ENCODE results near the gene PDAP1. TPM values are rescaled to one million over a fixed set of nuclear protein-coding genes. Genes with fewer than 3 reads are reported as not detected.

PDAP1 gene
- total and polyA plus RNA-seq, 7 experiments from 2014 or later, result 38.4 to 104 (median 43.4) TPM

DNA sequence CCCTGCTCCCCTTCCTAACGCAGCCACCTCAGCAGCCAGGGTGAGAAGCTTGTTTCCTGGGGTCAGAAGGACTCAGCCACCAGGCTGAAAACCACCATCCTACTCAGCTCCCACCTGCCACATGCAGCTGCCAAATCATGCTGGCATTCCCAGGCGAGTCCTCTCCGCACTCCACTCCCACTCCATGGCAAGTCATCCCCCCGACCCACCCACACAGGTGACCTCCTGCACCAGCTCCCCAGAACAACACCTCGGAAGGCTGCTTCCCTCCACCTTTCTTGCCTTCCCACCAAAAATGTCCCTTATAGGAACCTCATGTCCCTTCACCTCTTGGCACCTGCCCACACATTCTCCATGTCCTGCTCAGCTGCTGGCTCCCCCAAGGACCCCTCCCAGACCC is 4.6 kb downstream of the PDAP1 start:
- Mint-ChIP-seq H3K27ac (peak overlapping the region in 7 of 9 donors; percentile 43 to 83 (median 75)), H3K4me3 (peak overlapping the region in 1 of 10 donors; percentile 9), H3K36me3 (peaks cover 8 to 28% (median 14%) of the 10 kb centered on the region in 5 donors), H3K4me1 (peaks cover 26 to 49% (median 32%) of the 10 kb centered on the region in 7 donors), H3K9me3 (peaks cover 0 to 5% (median 0%) of the 10 kb centered on the region in 11 donors), H3K27me3 (no peaks in the 10 kb centered on the region)
- Histone ChIP-seq H3K4me1 (ENCODE audit: control insufficient read depth in 2 of 2, insufficient read depth in 2 of 2, low read length in 2 of 2) (peaks cover 18 to 21% of the 10 kb centered on the region in 2 donors), H3K36me3 (ENCODE audit: control insufficient read depth in 2 of 3, insufficient read depth in 3 of 3, low read length in 3 of 3) (peaks cover 0 to 55% (median 14%) of the 10 kb centered on the region in 3 experiments), H3K27me3 (ENCODE audit: control insufficient read depth in 2 of 2, insufficient read depth in 2 of 2, low read length in 2 of 2) (no peaks in the 10 kb centered on the region), H3K27ac (ENCODE audit: low read depth, low read length) (no peak overlapping the region), H3K9me3 (ENCODE audit: control insufficient read depth in 2 of 3, low read length in 3 of 3) (no peaks in the 10 kb centered on the region), H3K4me3 (ENCODE audit: low read length) (no peak overlapping the region)
- intact Hi-C loops (cut with micrococcal nuclease), result loop anchor here in 1 of 2 donors (10.0 kb wide), 1 partner anchor 681 kb away; the partner anchor contains the start of genes COPS6 and ZNF3
- CTCF ChIA-PET, result no interaction called here
- POLR2A ChIA-PET, result interaction anchor here (0.7 to 6.3 kb wide), 6 partner anchors 11 to 28 kb away, joined by 3 to 24 read pairs (median 3); no protein-coding TSS in a partner anchor
- DNase-seq, result no peak
- ATAC-seq, result no peak

DNA sequence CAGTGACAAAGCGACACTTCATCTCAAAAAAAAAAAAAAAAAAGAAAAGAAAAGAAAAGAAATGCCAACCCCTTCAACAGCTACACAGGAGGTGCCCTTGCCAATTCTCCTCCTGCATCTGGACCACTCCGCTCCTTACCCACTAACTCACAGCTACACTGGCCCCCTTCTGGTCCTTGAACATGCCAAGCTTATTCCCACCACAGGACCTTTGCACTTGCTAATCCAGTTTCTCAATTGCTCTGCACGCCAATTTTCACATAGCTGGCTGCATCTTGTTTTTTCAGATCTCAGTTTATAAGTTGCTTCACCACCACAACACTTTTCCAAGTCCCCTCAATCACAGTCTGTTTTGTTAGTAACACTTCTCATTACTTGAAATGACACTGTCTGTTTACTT is 5.5 kb downstream of the PDAP1 start:
- H3K27me3 Mint-ChIP-seq, result no peaks in the 10 kb centered on the region
- ATAC-seq (no peak), DNase-seq (no peak)
- CTCF ChIA-PET, result no interaction called here
- peak overlapping the region in 7 of 9 donors; percentile 6 to 84 (median 53) for H3K27ac Mint-ChIP-seq
- Histone ChIP-seq H3K4me3 (ENCODE audit: low read length) (no peak overlapping the region), H3K27ac (ENCODE audit: low read depth, low read length) (no peak overlapping the region), H3K36me3 (ENCODE audit: control insufficient read depth in 2 of 3, insufficient read depth in 3 of 3, low read length in 3 of 3) (peaks cover 0 to 64% (median 14%) of the 10 kb centered on the region in 3 experiments), H3K4me1 (ENCODE audit: control insufficient read depth in 2 of 2, insufficient read depth in 2 of 2, low read length in 2 of 2) (peaks cover 16 to 20% of the 10 kb centered on the region in 2 donors), H3K9me3 (ENCODE audit: control insufficient read depth in 2 of 3, low read length in 3 of 3) (no peaks in the 10 kb centered on the region), H3K27me3 (ENCODE audit: control insufficient read depth in 2 of 2, insufficient read depth in 2 of 2, low read length in 2 of 2) (no peaks in the 10 kb centered on the region)
- peaks cover 0 to 4% (median 0%) of the 10 kb centered on the region in 11 donors for H3K9me3 Mint-ChIP-seq
- intact Hi-C loops (cut with micrococcal nuclease), result loop anchor here in 1 of 2 donors (10.0 kb wide), 1 partner anchor 682 kb away; the partner anchor contains the start of genes COPS6 and ZNF3
- peaks cover 8 to 30% (median 17%) of the 10 kb centered on the region in 5 donors for H3K36me3 Mint-ChIP-seq
- POLR2A ChIA-PET, result interaction anchor here (1.0 to 6.3 kb wide), 4 partner anchors 10 to 27 kb away, joined by 3 to 24 read pairs (median 3); no protein-coding TSS in a partner anchor
- peaks cover 28 to 48% (median 35%) of the 10 kb centered on the region in 7 donors for H3K4me1 Mint-ChIP-seq
- no peak overlapping the region for H3K4me3 Mint-ChIP-seq

DNA sequence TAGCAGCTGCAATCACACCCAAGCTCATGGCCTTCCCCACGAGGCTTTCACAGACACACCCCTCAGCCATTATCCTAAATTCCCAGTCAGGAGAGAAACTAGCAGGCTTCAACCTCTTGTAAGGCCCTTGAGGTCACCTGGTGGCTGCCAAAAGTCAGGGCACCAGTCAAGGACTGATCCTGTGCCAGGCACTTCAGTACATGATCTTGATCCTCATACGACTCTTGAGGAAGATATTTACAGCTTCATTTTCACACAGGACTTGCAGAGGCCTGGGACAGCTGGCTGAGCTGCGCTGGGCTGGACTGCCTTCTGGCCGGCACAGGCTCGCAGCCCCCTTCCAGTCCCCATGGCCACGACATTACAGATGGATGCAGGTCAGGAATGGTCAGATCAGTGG is 8.8 kb downstream of the PDAP1 start:
- H3K4me3 Mint-ChIP-seq, result no peak overlapping the region
- POLR2A ChIA-PET, result interaction anchor here (0.7 to 3.0 kb wide), 4 partner anchors 8 to 108 kb away, joined by 3 to 22 read pairs (median 4); partner anchors contain the start of genes BUD31 and PDAP1
- peaks cover 0 to 5% (median 0%) of the 10 kb centered on the region in 11 donors for H3K9me3 Mint-ChIP-seq
- no peak for ATAC-seq
- intact Hi-C loops (cut with micrococcal nuclease), result no loop called here
- peak overlapping the region; percentile 6 for H3K27ac ChIP-seq (ENCODE audit: low read depth, low read length)
- no peak overlapping the region for H3K4me3 ChIP-seq (ENCODE audit: low read length)
- H3K27ac Mint-ChIP-seq, result peak overlapping the region in 7 of 9 donors; percentile 6 to 84 (median 58)
- peaks cover 0 to 93% (median 28%) of the 10 kb centered on the region in 3 experiments for H3K36me3 ChIP-seq (ENCODE audit: control insufficient read depth in 2 of 3, insufficient read depth in 3 of 3, low read length in 3 of 3)
- no peaks in the 10 kb centered on the region for H3K27me3 ChIP-seq (ENCODE audit: control insufficient read depth in 2 of 2, insufficient read depth in 2 of 2, low read length in 2 of 2)
- H3K4me1 ChIP-seq (ENCODE audit: control insufficient read depth in 2 of 2, insufficient read depth in 2 of 2, low read length in 2 of 2), result no peaks in the 10 kb centered on the region
- H3K27me3 Mint-ChIP-seq, result no peaks in the 10 kb centered on the region
- CTCF ChIA-PET, result interaction anchor here (0.7 kb wide), 1 partner anchor 34 kb away, joined by 3 read pairs; no protein-coding TSS in a partner anchor
- no peaks in the 10 kb centered on the region for H3K9me3 ChIP-seq (ENCODE audit: control insufficient read depth in 2 of 3, low read length in 3 of 3)
- DNase-seq, result no peak
- H3K36me3 Mint-ChIP-seq, result peaks cover 8 to 32% (median 20%) of the 10 kb centered on the region in 5 donors
- H3K4me1 Mint-ChIP-seq, result peaks cover 12 to 30% (median 24%) of the 10 kb centered on the region in 7 donors

DNA sequence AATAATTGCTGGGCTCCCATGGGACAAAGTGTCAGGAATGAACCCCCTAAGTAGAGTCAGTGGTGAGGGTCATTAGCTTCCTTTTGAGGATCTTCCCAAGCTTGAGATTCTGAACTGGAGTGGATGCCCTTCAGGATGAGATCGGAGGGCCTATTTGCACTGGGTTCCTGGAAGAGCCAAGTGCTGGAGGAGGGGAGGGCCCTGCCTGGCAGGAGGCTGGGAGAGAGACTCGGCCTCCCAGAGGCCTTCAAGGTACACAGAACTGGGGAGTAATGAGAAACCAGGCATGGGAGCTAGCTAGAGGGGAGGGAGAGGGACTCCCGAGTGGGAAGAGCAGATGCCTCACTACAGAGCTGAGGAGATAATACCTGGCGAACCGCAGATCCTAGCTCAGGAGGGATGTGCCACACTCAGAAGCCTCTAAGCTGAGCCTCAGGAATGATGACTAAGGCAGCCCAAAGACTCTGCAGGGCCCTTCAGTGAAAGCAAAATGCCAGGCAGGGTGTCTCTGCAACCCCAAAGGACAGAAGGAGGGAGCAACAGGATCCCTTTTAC is 9.4 kb downstream of the PDAP1 start:
- ChIA-PET POLR2A (interaction anchor here (0.6 to 3.0 kb wide), 6 partner anchors 9 to 109 kb away, joined by 3 to 22 read pairs (median 4); partner anchors contain the start of genes BUD31 and PDAP1), CTCF (interaction anchor here (0.7 kb wide), 1 partner anchor 33 kb away, joined by 3 read pairs; no protein-coding TSS in a partner anchor)
- H3K9me3 ChIP-seq (ENCODE audit: control insufficient read depth in 2 of 3, low read length in 3 of 3), result no peaks in the 10 kb centered on the region
- Mint-ChIP-seq H3K4me1 (peaks cover 9 to 27% (median 21%) of the 10 kb centered on the region in 7 donors), H3K4me3 (no peak overlapping the region), H3K9me3 (peaks cover 0 to 5% (median 0%) of the 10 kb centered on the region in 11 donors), H3K36me3 (peaks cover 8 to 25% (median 20%) of the 10 kb centered on the region in 5 donors), H3K27me3 (no peaks in the 10 kb centered on the region), H3K27ac (peak overlapping the region in 8 of 9 donors; percentile 67 to 81 (median 74))
- intact Hi-C loops (cut with micrococcal nuclease), result no loop called here
- H3K27ac ChIP-seq (ENCODE audit: low read depth, low read length), result peak overlapping the region; percentile 6
- ATAC-seq (no peak), DNase-seq (no peak)
- no peak overlapping the region for H3K4me3 ChIP-seq (ENCODE audit: low read length)
- H3K4me1 ChIP-seq (ENCODE audit: control insufficient read depth in 2 of 2, insufficient read depth in 2 of 2, low read length in 2 of 2), result peaks cover 0 to 1% of the 10 kb centered on the region in 2 donors
- H3K27me3 ChIP-seq (ENCODE audit: control insufficient read depth in 2 of 2, insufficient read depth in 2 of 2, low read length in 2 of 2), result no peaks in the 10 kb centered on the region
- H3K36me3 ChIP-seq (ENCODE audit: control insufficient read depth in 2 of 3, insufficient read depth in 3 of 3, low read length in 3 of 3), result peaks cover 0 to 92% (median 34%) of the 10 kb centered on the region in 3 experiments

DNA sequence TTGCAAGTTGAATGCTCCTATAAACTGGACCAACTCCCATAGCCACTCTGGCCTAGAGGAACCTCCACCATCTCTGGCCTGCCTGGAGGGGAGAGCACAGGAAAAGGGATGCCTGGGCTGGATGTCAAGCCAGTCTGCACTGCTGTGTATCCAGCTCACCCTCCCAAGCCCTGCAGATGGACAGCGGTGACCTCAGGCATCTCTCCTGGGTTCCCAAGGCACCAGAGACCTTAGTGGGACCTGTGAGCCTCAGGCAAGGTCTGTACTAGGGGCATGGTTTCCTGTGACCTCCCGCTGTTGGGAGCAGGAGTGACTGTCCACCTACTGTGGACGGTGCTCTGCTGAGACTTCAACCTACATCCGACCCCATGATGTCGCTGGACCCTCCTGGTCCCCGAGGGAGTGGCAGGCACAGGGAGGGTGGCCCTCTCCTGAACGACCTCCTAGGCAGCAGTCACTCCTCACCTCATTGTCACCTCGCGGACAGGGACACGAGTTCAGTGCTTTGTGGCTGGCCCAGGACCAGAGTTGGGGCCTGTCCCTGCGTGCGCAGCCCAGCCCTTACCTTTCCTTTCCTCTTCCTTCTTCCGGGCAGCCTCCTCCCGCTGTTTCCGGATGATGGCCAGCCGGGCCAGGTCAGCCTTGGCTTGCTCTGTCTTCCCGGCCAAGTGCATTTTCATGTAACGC is 11.0 kb downstream of the PDAP1 start:
- no peaks in the 10 kb centered on the region for H3K27me3 Mint-ChIP-seq
- Histone ChIP-seq H3K27ac (ENCODE audit: low read depth, low read length) (no peak overlapping the region), H3K36me3 (ENCODE audit: control insufficient read depth in 2 of 3, insufficient read depth in 3 of 3, low read length in 3 of 3) (peaks cover 0 to 88% (median 29%) of the 10 kb centered on the region in 3 experiments), H3K4me3 (ENCODE audit: low read length) (no peak overlapping the region), H3K4me1 (ENCODE audit: control insufficient read depth in 2 of 2, insufficient read depth in 2 of 2, low read length in 2 of 2) (peaks cover 4 to 9% of the 10 kb centered on the region in 2 donors), H3K9me3 (ENCODE audit: control insufficient read depth in 2 of 3, low read length in 3 of 3) (no peaks in the 10 kb centered on the region), H3K27me3 (ENCODE audit: control insufficient read depth in 2 of 2, insufficient read depth in 2 of 2, low read length in 2 of 2) (no peaks in the 10 kb centered on the region)
- H3K27ac Mint-ChIP-seq, result peak overlapping the region in 8 of 9 donors; percentile 19 to 91 (median 73)
- DNase-seq (no peak), ATAC-seq (no peak)
- H3K4me3 Mint-ChIP-seq, result no peak overlapping the region
- intact Hi-C loops (cut with micrococcal nuclease), result no loop called here
- H3K4me1 Mint-ChIP-seq, result peaks cover 18 to 31% (median 23%) of the 10 kb centered on the region in 7 donors
- POLR2A ChIA-PET, result no interaction called here
- H3K9me3 Mint-ChIP-seq, result peaks cover 0 to 2% (median 0%) of the 10 kb centered on the region in 11 donors
- CTCF ChIA-PET, result no interaction called here
- H3K36me3 Mint-ChIP-seq, result peaks cover 0 to 17% (median 13%) of the 10 kb centered on the region in 5 donors
